DND-41 (cell line): ENCODE data around the gene LRPAP1.
"Not testable (repeated sequence)": the region's sequence is repeated elsewhere in the genome, so short reads cannot be mapped to it uniquely, and the experiment has no call there.

Source experiments
- EZH2 ChIP-seq: IDR thresholded peaks from 3 replicates; pipeline ENCODE4 v1.6.1; 2012; ENCODE audit warnings: borderline replicate concordance, low read depth, mild to moderate bottlenecking, moderate library complexity, low read length, inconsistent platforms; ENCODE audit not compliant: severe bottlenecking
- TF ChIP-seq, protein P1 (sequence below): IDR thresholded peaks from 2 replicates; pipeline ENCODE4 v1.5.1; 2012; ENCODE audit warnings: borderline replicate concordance, low read length, moderate library complexity, mild to moderate bottlenecking; ENCODE audit not compliant: poor library complexity, severe bottlenecking; ENCODE audit errors: extremely low read depth

DNA sequence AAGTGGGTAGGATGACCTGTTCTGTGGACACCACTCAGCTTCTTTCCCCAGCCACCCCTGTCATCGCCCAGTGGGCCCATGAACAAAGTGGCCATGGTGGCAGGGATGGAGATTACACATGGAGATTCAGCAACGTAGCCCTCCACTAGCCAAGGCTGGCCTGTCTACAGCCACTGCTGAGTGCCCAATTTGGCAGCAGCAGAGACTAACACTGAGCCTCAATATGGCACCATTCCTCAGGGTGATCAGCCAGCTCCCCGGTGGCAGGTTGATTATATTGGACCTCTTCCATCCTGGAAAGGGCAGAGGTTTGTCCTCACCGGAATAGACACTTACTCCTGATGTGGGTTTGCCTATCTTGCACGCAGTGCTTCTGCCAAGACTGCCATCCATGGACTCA is 73.1 kb downstream of the LRPAP1 start:
- TF ChIP-seq, protein P1, sequence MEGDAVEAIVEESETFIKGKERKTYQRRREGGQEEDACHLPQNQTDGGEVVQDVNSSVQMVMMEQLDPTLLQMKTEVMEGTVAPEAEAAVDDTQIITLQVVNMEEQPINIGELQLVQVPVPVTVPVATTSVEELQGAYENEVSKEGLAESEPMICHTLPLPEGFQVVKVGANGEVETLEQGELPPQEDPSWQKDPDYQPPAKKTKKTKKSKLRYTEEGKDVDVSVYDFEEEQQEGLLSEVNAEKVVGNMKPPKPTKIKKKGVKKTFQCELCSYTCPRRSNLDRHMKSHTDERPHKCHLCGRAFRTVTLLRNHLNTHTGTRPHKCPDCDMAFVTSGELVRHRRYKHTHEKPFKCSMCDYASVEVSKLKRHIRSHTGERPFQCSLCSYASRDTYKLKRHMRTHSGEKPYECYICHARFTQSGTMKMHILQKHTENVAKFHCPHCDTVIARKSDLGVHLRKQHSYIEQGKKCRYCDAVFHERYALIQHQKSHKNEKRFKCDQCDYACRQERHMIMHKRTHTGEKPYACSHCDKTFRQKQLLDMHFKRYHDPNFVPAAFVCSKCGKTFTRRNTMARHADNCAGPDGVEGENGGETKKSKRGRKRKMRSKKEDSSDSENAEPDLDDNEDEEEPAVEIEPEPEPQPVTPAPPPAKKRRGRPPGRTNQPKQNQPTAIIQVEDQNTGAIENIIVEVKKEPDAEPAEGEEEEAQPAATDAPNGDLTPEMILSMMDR, result not testable (repeated sequence)
- TF ChIP-seq EZH2, result not testable (repeated sequence)
